ENCODE results near the gene ZNF575.

- no peak for TF ChIP-seq ZNF677 (tag by site-specific recombination; IDR thresholded peaks at IDR 0.05)
- TF ChIP-seq ZNF585B (tag by site-specific recombination; IDR thresholded peaks at IDR 0.05): no peak
- TF ChIP-seq ZNF248 (tag by site-specific recombination; IDR thresholded peaks at IDR 0.05): no peak
Measured at GRCh38 chr19:43495082-43495481, 37.9 kb upstream of the ZNF575 start.

Measured in HEK293 (cell line).